ENCODE results near the gene TBCD. TPM values are rescaled to one million over a fixed set of nuclear protein-coding genes. Genes with fewer than 3 reads are reported as not detected.

TBCD gene
- total RNA-seq, 1 donor from 2014 or later, result 125 TPM

DNA sequence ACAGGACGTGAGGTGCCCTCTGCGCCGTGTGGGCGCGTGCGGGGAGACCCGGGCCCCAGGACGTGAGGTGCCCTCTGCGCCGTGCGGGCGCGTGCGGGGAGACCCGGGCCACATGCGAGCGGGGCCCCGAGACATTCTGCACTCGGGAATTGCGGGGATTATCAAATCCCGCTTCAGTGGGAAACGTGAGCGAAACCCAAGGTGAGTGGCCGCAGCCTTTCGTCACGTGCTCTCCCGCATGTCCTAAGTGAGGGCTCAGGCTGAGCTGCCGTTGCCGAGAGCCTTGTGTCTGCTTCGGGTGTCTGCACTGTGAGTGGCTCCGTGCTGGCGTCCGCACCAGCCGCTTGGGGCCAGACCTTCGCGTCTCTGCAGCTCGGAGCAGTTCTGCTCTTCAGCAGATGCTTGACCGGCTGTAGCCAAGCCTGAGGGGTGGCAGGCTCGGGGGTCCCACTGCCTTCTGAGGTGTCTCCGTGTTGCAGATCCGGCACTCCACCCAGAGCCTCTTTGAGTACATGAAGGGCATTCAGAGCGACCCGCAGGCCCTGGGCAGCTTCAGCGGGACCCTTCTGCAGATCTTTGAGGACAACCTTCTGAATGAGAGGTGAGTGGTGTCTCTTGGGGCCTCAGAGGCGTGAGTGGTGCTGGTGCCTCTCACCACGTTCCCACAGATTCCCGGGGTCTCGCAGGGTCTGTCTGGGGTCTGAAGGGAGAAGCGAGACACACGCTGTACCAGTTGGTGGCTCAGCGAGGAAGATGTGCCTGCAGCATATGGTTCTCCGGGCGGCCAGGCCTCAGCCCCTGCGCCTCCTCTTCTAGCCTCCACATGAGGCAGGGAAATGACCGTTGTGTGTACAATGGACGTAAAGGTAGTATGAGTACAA lies 178.4 kb downstream of the TBCD start:
- H3K4me3 Mint-ChIP-seq (ENCODE audit: low read depth), result no peak overlapping the region
- intact Hi-C loops (cut with micrococcal nuclease), result no loop called here
- H3K27ac Mint-ChIP-seq, result no peak overlapping the region
- H3K27me3 Mint-ChIP-seq (ENCODE audit: low read depth), result no peaks in the 10 kb centered on the region
- no peaks in the 10 kb centered on the region for H3K9me3 Mint-ChIP-seq
- H3K36me3 Mint-ChIP-seq (ENCODE audit: low read depth), result peaks cover 66% of the 10 kb centered on the region
- H3K4me1 Mint-ChIP-seq (ENCODE audit: low read depth), result no peaks in the 10 kb centered on the region
- no peak for DNase-seq (ENCODE audit: low spot score)

DNA sequence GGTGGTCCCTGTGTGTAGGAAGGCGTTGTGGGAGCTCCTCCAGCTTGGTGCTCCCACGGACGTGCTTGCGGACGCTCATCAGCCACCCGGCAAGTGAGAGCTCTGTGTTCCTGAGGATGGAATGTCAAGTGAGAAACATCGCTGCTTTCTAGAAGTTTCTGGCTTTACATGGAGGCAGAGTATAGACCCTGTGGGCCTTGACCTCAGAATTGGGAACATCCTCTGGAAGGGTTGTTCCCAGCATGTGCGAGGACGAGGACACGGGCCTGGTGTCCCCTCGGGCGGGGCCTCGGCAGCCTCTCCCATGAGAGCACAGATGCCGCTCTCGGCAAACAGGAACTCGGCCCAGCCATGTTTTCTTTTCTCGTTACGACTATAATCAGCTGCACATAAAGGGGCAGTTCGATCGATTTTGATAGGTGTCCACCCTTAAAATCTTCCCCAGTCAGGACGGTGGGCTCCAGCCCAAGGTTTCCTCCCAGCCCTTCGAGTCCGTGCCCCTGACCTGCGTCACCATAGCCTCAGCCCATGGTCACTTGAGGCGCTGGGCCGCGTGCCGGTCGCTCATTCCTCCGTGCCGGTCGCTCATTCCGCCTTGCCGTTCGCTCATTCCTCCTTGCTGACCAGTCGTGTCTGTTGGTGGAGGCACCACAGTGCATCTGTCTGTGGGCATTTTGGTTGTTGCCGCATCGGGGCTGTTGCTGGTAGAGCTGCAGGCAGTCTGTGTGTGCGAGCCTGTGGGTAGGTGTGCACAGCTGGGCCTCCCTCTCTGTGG lies 179.2 kb downstream of the TBCD start:
- no peaks in the 10 kb centered on the region for H3K27me3 Mint-ChIP-seq (ENCODE audit: low read depth)
- no peak for DNase-seq (ENCODE audit: low spot score)
- H3K27ac Mint-ChIP-seq, result no peak overlapping the region
- no peak overlapping the region for H3K4me3 Mint-ChIP-seq (ENCODE audit: low read depth)
- no peaks in the 10 kb centered on the region for H3K4me1 Mint-ChIP-seq (ENCODE audit: low read depth)
- H3K36me3 Mint-ChIP-seq (ENCODE audit: low read depth), result peaks cover 74% of the 10 kb centered on the region
- intact Hi-C loops (cut with micrococcal nuclease), result no loop called here
- H3K9me3 Mint-ChIP-seq, result no peaks in the 10 kb centered on the region

DNA sequence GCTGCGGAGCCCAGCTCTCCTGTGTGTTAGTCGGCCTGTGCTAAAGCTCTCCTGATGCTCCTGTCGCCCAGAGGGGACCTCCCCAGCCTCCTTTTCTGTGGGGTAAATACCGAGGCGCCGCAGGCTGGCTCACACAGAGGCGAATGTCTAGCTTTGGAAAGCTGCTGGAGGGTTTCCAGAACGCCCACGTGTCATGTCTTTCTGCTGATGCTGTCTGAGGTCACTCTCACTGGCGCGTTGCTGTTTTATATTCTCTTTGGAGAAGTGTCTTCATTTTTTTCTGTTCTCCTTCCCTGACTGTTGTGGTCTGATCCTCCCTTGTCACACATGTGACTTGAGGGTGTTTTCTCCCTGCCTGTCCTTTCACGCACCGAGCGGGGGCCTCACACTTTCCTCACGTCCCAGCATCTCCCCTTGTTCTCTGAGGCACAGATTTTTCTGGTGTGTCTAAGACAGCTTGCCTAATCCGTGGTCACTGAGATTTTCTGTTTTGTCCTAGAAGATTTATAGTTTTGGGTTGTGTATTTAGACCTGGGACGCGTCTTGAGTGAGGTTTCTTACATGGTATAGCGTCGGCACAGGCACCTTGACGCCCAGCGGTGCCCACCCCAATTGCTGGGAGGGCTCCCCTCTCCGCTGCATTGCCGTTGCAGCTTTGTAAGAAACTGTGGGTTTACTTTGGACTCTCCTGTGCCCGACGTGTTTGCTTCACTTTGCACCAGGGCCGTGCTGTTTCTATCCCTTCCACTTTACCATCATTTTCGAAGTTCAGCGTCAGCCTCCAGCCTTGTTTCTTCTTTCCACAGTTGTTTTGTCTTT lies 180.0 kb downstream of the TBCD start:
- no peaks in the 10 kb centered on the region for H3K4me1 Mint-ChIP-seq (ENCODE audit: low read depth)
- peaks cover 72% of the 10 kb centered on the region for H3K36me3 Mint-ChIP-seq (ENCODE audit: low read depth)
- H3K4me3 Mint-ChIP-seq (ENCODE audit: low read depth), result no peak overlapping the region
- no peak overlapping the region for H3K27ac Mint-ChIP-seq
- intact Hi-C loops (cut with micrococcal nuclease), result no loop called here
- H3K9me3 Mint-ChIP-seq, result no peaks in the 10 kb centered on the region
- DNase-seq (ENCODE audit: low spot score), result no peak
- H3K27me3 Mint-ChIP-seq (ENCODE audit: low read depth), result no peaks in the 10 kb centered on the region

DNA sequence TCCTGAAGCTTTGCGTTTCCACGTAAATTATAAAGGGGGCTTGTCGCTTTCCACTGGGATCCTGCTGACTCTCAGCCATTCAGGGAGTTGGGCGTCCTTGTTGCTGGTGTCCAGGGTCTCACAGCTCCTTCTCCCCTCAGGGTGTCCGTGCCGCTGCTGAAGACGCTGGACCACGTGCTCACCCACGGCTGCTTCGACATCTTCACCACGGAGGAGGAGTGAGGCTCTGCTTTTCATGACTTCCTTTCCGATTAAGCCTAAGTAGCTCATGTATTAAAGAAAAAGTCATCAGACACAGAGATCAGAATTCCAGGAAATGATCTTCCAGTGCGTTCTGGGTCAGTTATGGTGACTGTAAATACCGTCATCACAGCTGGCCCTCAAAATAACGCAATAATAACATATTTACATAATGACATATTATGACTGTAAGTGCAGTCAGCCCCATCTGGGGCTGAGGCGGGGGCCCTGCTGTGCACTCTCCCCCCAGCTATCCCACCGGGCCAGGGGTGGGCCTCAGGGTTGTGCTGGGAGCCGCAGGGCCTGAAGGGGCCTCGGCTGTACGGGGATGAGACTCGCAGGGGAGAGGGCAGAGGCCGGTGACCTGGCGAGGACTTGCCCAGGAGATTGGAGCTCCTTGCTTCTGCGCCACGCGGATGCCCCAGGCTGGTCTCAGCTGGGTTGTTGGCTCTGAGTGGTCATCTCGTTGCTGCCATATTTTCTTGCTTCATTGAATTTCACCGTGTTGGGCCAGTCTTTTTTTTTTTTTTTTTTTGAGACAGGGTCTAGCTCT lies 180.8 kb downstream of the TBCD start:
- H3K36me3 Mint-ChIP-seq (ENCODE audit: low read depth), result peaks cover 72% of the 10 kb centered on the region
- intact Hi-C loops (cut with micrococcal nuclease), result no loop called here
- no peaks in the 10 kb centered on the region for H3K9me3 Mint-ChIP-seq
- H3K4me1 Mint-ChIP-seq (ENCODE audit: low read depth), result no peaks in the 10 kb centered on the region
- no peak overlapping the region for H3K27ac Mint-ChIP-seq
- no peak overlapping the region for H3K4me3 Mint-ChIP-seq (ENCODE audit: low read depth)
- DNase-seq (ENCODE audit: low spot score), result no peak
- H3K27me3 Mint-ChIP-seq (ENCODE audit: low read depth), result no peaks in the 10 kb centered on the region

DNA sequence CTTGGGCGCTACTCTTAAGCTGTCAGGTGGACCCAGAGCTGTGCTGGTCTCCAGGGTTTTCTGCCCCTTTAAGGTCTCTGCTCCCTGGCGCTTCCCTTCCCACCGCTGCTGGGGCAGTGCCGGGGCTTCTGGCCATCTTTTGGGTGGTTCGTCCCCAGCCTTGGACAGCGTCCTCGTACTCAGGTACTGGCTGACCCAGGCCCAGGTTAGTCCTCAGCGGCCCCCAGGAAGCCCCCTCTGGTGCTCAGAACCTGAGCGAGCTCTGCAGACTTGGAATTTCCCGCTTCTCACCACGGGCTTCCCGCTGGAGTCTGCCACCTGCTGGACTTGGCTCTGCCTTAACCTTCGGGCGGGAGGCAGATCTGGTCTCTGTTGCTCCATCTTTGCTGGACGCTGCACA lies 182.0 kb downstream of the TBCD start:
- intact Hi-C loops (cut with micrococcal nuclease), result no loop called here
- peaks cover 70% of the 10 kb centered on the region for H3K36me3 Mint-ChIP-seq (ENCODE audit: low read depth)
- no peak overlapping the region for H3K27ac Mint-ChIP-seq
- DNase-seq (ENCODE audit: low spot score), result no peak
- H3K9me3 Mint-ChIP-seq, result no peaks in the 10 kb centered on the region
- H3K4me1 Mint-ChIP-seq (ENCODE audit: low read depth), result no peaks in the 10 kb centered on the region
- H3K4me3 Mint-ChIP-seq (ENCODE audit: low read depth), result no peak overlapping the region
- H3K27me3 Mint-ChIP-seq (ENCODE audit: low read depth), result no peaks in the 10 kb centered on the region

DNA sequence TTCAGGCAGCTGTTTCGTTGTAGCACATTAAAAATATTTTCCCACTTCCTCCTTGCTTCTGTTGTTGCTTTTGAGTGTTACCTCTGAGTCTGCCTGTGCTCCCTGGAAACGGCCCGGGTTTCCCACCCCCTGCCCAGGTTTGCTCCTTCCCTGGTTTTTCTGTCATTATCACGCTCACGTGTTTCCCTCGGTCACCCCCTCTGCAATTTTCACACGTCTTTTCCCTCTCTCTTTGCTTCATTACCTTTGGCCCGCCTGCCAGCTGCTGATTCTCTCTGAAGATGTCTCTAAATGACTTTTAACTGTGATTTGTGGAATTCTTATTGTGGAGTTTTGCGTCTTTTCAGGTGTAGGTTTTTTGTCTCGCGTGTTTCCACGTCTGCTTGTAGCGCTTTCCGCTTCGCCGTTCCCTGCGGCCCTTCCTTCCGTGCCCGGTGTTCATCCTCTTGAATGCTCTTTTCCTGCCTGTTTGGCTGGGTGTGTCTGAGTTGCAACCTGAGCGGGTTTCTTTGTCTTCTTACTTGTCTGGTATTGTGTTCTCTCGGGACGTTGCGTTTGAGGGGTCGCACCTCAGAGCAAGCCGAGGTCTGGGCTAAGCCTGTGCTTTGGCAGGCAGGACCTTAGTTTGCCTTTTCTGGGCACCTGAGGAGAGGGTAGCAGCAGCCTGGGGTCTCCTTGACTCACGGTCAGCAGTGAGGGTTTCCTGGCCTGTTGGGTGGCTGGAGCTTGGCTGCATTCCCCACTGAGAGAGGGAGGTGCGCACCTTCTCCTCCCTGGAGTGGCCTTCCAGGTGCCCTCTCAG lies 184.3 kb downstream of the TBCD start:
- intact Hi-C loops (cut with micrococcal nuclease), result no loop called here
- Mint-ChIP-seq H3K36me3 (ENCODE audit: low read depth) (peaks cover 65% of the 10 kb centered on the region), H3K27ac (no peak overlapping the region), H3K9me3 (no peaks in the 10 kb centered on the region), H3K27me3 (ENCODE audit: low read depth) (no peaks in the 10 kb centered on the region), H3K4me3 (ENCODE audit: low read depth) (no peak overlapping the region), H3K4me1 (ENCODE audit: low read depth) (no peaks in the 10 kb centered on the region)
- no peak for DNase-seq (ENCODE audit: low spot score)

DNA sequence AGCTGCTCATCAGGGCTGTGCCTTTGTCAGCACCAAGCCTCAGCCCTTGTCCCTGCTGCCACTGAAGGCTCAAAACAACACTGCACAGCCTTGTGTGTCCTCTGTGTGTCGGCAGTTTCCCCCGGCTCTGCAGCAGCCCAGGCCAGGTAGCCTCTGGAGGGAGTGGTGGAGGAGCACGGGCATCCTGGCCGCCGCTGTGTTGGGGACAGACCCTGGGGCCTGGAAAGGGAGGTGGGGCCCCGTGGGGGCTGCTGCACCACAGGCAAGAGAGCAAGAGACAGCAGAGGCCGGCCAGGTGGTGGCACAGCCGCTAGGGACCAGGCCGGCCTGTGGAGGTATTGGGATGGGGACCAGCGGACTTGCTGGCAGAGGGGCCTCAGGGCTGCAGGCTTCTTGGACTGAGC lies 184.9 kb downstream of the TBCD start:
- H3K27me3 Mint-ChIP-seq (ENCODE audit: low read depth), result no peaks in the 10 kb centered on the region
- intact Hi-C loops (cut with micrococcal nuclease), result no loop called here
- no peaks in the 10 kb centered on the region for H3K4me1 Mint-ChIP-seq (ENCODE audit: low read depth)
- peaks cover 63% of the 10 kb centered on the region for H3K36me3 Mint-ChIP-seq (ENCODE audit: low read depth)
- H3K4me3 Mint-ChIP-seq (ENCODE audit: low read depth), result no peak overlapping the region
- H3K9me3 Mint-ChIP-seq, result no peaks in the 10 kb centered on the region
- no peak for DNase-seq (ENCODE audit: low spot score)
- no peak overlapping the region for H3K27ac Mint-ChIP-seq

DNA sequence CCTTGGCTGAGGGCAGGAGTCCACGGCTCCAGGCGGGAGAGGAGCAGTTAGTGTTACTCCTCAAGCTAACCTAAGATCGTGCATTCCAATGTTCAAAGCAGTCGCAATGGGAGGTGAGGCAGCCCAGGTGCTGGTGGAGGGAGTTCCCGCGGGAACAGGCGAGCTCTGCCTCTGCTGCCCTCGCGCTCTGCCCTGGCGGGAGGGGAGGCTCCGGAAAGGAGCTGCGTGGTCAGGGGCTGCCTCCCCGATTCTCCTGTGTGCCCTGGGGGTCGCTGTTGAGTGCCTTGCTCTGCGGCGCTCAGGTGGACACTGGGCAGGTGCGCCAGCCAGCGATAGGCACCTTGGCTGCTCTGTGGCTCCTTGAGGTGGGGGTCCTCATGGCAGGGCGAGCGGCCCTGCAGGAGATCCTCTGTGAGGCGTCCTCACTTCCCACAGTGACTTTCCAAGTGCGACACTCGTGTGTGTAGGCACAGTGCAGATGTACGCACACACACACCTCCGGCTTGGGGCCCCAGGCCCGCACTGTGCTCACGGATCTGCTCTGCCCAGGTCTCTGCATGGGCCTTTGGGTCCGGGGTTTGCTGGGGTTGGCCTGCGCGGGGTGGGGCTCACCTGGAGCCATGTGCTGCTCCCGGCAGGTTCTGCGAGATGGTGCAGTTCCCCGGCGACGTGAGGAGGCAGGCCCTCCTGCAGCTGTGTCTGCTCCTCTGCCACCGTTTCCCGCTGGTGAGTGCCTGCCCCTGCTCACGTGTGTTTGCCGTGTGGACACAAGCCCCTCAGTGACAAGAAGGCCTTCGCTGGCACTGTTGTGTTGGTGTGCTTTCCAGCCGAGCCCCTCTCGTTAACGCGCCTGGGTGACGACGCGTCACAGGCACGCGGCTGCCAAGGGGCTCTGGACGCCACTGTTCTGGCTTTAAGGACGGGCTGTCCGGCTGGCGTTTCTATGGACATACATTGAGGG lies 185.8 kb downstream of the TBCD start:
- H3K27me3 Mint-ChIP-seq (ENCODE audit: low read depth), result no peaks in the 10 kb centered on the region
- H3K4me3 Mint-ChIP-seq (ENCODE audit: low read depth), result no peak overlapping the region
- intact Hi-C loops (cut with micrococcal nuclease), result no loop called here
- no peaks in the 10 kb centered on the region for H3K4me1 Mint-ChIP-seq (ENCODE audit: low read depth)
- no peaks in the 10 kb centered on the region for H3K9me3 Mint-ChIP-seq
- H3K36me3 Mint-ChIP-seq (ENCODE audit: low read depth), result peaks cover 63% of the 10 kb centered on the region
- no peak overlapping the region for H3K27ac Mint-ChIP-seq
- DNase-seq (ENCODE audit: low spot score), result no peak

DNA sequence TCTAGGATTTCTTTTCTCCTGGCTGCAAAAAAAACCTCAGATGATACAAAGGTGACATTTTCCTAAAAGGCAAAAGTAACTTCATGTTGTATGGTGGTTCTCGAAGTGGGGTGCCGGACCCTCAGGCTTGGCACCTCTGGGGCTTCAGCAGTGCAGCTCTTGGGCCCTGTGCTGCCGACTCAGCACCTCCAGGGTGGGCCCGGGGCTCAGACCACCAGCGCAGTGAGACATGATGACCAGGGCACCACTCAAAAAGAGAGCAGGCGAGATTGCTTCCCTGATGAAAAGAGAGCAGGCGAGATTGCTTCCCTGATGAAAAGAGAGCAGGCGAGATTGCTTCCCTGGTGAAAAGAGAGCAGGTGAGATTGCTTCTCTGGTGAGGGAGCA lies 186.6 kb downstream of the TBCD start:
- H3K9me3 Mint-ChIP-seq, result no peaks in the 10 kb centered on the region
- no peaks in the 10 kb centered on the region for H3K27me3 Mint-ChIP-seq (ENCODE audit: low read depth)
- H3K4me1 Mint-ChIP-seq (ENCODE audit: low read depth), result no peaks in the 10 kb centered on the region
- peaks cover 64% of the 10 kb centered on the region for H3K36me3 Mint-ChIP-seq (ENCODE audit: low read depth)
- H3K4me3 Mint-ChIP-seq (ENCODE audit: low read depth), result no peak overlapping the region
- intact Hi-C loops (cut with micrococcal nuclease), result no loop called here
- no peak overlapping the region for H3K27ac Mint-ChIP-seq
- no peak for DNase-seq (ENCODE audit: low spot score)

DNA sequence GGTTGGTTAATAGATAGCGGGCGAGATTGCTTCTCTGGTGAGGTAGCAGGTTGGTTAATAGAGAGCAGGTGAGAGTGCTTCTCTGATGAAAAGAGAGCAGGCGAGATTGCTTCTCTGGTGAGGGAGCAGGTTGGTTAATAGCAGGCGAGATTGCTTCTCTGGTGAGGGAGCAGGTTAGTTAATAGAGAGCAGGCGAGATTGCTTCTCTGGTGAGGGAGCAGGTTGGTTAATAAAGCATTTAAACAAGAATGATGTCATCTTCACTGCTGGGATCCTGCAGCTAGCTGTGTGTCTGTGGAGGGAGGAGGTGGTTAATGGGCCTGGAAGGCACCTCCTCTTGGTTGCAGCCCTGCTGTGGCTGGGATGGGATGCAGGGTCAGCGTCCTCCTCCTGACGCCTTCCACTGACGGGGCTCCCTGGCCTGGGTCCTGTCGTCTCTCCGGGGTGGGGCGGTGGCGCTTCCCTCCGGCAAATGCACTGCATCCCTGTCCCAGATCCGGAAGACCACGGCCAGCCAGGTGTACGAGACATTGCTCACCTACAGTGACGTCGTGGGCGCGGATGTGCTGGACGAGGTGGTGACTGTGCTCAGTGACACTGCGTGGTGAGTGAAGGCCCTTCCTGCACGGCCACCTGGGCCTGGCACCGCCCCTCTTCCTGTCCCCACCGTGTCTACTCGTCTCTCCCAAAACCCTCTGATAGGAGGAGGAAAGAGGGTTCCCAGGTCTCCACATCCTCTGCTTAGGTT lies 187.2 kb downstream of the TBCD start:
- no peak overlapping the region for H3K4me3 Mint-ChIP-seq (ENCODE audit: low read depth)
- peaks cover 69% of the 10 kb centered on the region for H3K36me3 Mint-ChIP-seq (ENCODE audit: low read depth)
- no peak for DNase-seq (ENCODE audit: low spot score)
- no peak overlapping the region for H3K27ac Mint-ChIP-seq
- no peaks in the 10 kb centered on the region for H3K27me3 Mint-ChIP-seq (ENCODE audit: low read depth)
- H3K4me1 Mint-ChIP-seq (ENCODE audit: low read depth), result no peaks in the 10 kb centered on the region
- H3K9me3 Mint-ChIP-seq, result peaks cover 4% of the 10 kb centered on the region
- intact Hi-C loops (cut with micrococcal nuclease), result no loop called here
